ENCODE measurements around the gene CENPVL1.
"Not testable (repeated sequence)": the region's sequence is repeated elsewhere in the genome, so short reads cannot be mapped to it uniquely, and the experiment has no call there.

DNA sequence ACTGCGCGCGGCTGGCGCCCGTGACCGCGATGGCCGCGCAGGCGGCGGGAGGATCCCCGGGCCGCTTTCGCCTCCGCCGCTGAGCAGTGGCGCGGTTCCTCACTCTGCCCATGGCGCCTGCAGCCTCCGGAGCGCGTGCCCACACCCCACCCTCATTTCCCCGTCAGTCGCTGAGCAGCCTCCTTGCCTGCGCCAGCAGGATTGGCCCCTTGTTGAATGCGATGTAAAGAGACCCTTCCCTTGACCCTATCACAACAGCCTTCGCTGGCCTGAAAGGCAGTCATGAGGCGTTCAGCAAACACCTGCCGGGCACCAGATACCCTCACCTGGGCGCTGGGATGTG is 27.6 kb upstream of the CENPVL1 start, which contains the start of gene CENPVL2:
- TF ChIP-seq, protein P1, sequence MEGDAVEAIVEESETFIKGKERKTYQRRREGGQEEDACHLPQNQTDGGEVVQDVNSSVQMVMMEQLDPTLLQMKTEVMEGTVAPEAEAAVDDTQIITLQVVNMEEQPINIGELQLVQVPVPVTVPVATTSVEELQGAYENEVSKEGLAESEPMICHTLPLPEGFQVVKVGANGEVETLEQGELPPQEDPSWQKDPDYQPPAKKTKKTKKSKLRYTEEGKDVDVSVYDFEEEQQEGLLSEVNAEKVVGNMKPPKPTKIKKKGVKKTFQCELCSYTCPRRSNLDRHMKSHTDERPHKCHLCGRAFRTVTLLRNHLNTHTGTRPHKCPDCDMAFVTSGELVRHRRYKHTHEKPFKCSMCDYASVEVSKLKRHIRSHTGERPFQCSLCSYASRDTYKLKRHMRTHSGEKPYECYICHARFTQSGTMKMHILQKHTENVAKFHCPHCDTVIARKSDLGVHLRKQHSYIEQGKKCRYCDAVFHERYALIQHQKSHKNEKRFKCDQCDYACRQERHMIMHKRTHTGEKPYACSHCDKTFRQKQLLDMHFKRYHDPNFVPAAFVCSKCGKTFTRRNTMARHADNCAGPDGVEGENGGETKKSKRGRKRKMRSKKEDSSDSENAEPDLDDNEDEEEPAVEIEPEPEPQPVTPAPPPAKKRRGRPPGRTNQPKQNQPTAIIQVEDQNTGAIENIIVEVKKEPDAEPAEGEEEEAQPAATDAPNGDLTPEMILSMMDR (conservative IDR thresholded peaks at IDR 0.05; ENCODE audit: low read length), result not testable (repeated sequence)
- TF ChIP-seq EZH2phosphoT487 (IDR thresholded peaks at IDR 0.05; ENCODE audit: borderline replicate concordance), result not testable (repeated sequence)
